PC-3 (cell line): Measurements from ENCODE around the gene PTPRN2.

Experiments used
- CTCF ChIP-seq: fragments of 300-600 bp; sonication (generic); conservative IDR thresholded peaks from 2 replicates; pipeline ENCODE4 v1.5.1; 2017; ENCODE audit warnings: antibody characterized with exemption, low read depth, mild to moderate bottlenecking, low read length
- EZH2 ChIP-seq: fragments of 300-600 bp; sonication (generic); IDR thresholded peaks from one replicate; pipeline ENCODE4 v1.6.1; 2017; ENCODE audit warnings: antibody characterized with exemption, mild to moderate bottlenecking, low read length; ENCODE audit not compliant: unreplicated experiment
- EZH2phosphoT487 ChIP-seq: fragments of 300-600 bp; sonication (generic); IDR thresholded peaks from 2 replicates; pipeline ENCODE4 v1.6.1; 2018; ENCODE audit warnings: mild to moderate bottlenecking, antibody characterized with exemption, low read length, borderline replicate concordance

- TF ChIP-seq CTCF (no peak), EZH2 (no peak), EZH2phosphoT487 (no peak)
Measured at GRCh38 chr7:158267742-158268435, 319.7 kb downstream of the PTPRN2 start.
